Measurements from ENCODE around the gene KRTAP10-6.

DNA sequence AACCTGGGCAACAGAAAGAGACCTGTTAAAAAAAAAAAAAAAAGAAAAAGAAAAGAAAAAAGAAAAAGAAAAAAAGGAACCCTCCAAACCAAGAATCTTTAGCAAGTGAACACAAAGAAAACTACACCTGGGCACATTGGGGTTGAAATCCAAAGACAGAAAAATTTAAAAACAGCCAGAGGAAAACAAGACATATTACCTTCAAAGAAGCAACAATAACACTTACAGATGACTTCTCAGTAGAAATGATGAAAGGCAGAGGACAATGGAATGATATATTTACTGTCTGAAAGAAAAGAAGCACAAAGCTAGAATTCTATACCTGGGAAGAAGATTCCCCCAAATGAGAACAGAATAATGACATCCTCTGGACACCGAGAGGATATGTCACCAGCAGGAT lies 49.6 kb downstream of the KRTAP10-6 start:
- no peak for TF ChIP-seq EZH2phosphoT487 (IDR thresholded peaks at IDR 0.05; ENCODE audit: borderline replicate concordance, low read depth)
- TF ChIP-seq YY1 (IDR thresholded peaks at IDR 0.05; ENCODE audit: low read depth), result no peak
- TF ChIP-seq, protein P1, sequence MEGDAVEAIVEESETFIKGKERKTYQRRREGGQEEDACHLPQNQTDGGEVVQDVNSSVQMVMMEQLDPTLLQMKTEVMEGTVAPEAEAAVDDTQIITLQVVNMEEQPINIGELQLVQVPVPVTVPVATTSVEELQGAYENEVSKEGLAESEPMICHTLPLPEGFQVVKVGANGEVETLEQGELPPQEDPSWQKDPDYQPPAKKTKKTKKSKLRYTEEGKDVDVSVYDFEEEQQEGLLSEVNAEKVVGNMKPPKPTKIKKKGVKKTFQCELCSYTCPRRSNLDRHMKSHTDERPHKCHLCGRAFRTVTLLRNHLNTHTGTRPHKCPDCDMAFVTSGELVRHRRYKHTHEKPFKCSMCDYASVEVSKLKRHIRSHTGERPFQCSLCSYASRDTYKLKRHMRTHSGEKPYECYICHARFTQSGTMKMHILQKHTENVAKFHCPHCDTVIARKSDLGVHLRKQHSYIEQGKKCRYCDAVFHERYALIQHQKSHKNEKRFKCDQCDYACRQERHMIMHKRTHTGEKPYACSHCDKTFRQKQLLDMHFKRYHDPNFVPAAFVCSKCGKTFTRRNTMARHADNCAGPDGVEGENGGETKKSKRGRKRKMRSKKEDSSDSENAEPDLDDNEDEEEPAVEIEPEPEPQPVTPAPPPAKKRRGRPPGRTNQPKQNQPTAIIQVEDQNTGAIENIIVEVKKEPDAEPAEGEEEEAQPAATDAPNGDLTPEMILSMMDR (IDR thresholded peaks at IDR 0.05), result no peak
- TF ChIP-seq GABPA (IDR thresholded peaks at IDR 0.05; ENCODE audit: low read depth), result no peak
- TF ChIP-seq, protein P2, sequence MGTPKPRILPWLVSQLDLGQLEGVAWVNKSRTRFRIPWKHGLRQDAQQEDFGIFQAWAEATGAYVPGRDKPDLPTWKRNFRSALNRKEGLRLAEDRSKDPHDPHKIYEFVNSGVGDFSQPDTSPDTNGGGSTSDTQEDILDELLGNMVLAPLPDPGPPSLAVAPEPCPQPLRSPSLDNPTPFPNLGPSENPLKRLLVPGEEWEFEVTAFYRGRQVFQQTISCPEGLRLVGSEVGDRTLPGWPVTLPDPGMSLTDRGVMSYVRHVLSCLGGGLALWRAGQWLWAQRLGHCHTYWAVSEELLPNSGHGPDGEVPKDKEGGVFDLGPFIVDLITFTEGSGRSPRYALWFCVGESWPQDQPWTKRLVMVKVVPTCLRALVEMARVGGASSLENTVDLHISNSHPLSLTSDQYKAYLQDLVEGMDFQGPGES (IDR thresholded peaks at IDR 0.05; ENCODE audit: low read depth, low read length), result no peak
- TF ChIP-seq, protein P3, sequence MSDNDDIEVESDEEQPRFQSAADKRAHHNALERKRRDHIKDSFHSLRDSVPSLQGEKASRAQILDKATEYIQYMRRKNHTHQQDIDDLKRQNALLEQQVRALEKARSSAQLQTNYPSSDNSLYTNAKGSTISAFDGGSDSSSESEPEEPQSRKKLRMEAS (IDR thresholded peaks at IDR 0.05; ENCODE audit: low read depth), result no peak
- TF ChIP-seq RAD21 (IDR thresholded peaks at IDR 0.05; ENCODE audit: low read length), result no peak
- TF ChIP-seq, protein P4, sequence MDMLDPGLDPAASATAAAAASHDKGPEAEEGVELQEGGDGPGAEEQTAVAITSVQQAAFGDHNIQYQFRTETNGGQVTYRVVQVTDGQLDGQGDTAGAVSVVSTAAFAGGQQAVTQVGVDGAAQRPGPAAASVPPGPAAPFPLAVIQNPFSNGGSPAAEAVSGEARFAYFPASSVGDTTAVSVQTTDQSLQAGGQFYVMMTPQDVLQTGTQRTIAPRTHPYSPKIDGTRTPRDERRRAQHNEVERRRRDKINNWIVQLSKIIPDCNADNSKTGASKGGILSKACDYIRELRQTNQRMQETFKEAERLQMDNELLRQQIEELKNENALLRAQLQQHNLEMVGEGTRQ (IDR thresholded peaks at IDR 0.05; ENCODE audit: borderline replicate concordance, low read depth, low read length), result no peak
- TF ChIP-seq, protein P5, sequence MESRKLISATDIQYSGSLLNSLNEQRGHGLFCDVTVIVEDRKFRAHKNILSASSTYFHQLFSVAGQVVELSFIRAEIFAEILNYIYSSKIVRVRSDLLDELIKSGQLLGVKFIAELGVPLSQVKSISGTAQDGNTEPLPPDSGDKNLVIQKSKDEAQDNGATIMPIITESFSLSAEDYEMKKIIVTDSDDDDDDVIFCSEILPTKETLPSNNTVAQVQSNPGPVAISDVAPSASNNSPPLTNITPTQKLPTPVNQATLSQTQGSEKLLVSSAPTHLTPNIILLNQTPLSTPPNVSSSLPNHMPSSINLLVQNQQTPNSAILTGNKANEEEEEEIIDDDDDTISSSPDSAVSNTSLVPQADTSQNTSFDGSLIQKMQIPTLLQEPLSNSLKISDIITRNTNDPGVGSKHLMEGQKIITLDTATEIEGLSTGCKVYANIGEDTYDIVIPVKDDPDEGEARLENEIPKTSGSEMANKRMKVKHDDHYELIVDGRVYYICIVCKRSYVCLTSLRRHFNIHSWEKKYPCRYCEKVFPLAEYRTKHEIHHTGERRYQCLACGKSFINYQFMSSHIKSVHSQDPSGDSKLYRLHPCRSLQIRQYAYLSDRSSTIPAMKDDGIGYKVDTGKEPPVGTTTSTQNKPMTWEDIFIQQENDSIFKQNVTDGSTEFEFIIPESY (IDR thresholded peaks at IDR 0.05; ENCODE audit: borderline replicate concordance, low read depth), result no peak
- no peak for TF ChIP-seq POLR2AphosphoS5 (IDR thresholded peaks at IDR 0.05; ENCODE audit: low read depth, low read length)
- TF ChIP-seq, protein P6, sequence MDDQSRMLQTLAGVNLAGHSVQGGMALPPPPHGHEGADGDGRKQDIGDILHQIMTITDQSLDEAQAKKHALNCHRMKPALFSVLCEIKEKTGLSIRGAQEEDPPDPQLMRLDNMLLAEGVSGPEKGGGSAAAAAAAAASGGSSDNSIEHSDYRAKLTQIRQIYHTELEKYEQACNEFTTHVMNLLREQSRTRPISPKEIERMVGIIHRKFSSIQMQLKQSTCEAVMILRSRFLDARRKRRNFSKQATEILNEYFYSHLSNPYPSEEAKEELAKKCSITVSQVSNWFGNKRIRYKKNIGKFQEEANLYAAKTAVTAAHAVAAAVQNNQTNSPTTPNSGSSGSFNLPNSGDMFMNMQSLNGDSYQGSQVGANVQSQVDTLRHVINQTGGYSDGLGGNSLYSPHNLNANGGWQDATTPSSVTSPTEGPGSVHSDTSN (IDR thresholded peaks at IDR 0.05), result no peak
- TF ChIP-seq, protein P7, sequence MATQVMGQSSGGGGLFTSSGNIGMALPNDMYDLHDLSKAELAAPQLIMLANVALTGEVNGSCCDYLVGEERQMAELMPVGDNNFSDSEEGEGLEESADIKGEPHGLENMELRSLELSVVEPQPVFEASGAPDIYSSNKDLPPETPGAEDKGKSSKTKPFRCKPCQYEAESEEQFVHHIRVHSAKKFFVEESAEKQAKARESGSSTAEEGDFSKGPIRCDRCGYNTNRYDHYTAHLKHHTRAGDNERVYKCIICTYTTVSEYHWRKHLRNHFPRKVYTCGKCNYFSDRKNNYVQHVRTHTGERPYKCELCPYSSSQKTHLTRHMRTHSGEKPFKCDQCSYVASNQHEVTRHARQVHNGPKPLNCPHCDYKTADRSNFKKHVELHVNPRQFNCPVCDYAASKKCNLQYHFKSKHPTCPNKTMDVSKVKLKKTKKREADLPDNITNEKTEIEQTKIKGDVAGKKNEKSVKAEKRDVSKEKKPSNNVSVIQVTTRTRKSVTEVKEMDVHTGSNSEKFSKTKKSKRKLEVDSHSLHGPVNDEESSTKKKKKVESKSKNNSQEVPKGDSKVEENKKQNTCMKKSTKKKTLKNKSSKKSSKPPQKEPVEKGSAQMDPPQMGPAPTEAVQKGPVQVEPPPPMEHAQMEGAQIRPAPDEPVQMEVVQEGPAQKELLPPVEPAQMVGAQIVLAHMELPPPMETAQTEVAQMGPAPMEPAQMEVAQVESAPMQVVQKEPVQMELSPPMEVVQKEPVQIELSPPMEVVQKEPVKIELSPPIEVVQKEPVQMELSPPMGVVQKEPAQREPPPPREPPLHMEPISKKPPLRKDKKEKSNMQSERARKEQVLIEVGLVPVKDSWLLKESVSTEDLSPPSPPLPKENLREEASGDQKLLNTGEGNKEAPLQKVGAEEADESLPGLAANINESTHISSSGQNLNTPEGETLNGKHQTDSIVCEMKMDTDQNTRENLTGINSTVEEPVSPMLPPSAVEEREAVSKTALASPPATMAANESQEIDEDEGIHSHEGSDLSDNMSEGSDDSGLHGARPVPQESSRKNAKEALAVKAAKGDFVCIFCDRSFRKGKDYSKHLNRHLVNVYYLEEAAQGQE (IDR thresholded peaks at IDR 0.05; ENCODE audit: low read depth, low read length), result no peak
